Glomerular endothelial cell (primary cell): Measurements from ENCODE around the gene MRS2. TPM values are rescaled to one million over a fixed set of nuclear protein-coding genes. Genes with fewer than 3 reads are reported as not detected.

ENCODE experiments used
- DNase-seq: peaks from one replicate; pipeline ENCODE4 v3.0.0-alpha.2; 2011; ENCODE audit warnings: low read depth, low spot score; ENCODE audit errors: extremely low read depth
- total RNA-seq: library from RNA; depleted of rRNA; stranded (reverse); fragments of >200 nt; gene quantifications from 2 replicates; pipeline ENCODE4 v1.2.3, GENCODE V29; 2015

MRS2 gene
- total RNA-seq, 1 donor from 2014 or later, result 19.8 TPM

DNA sequence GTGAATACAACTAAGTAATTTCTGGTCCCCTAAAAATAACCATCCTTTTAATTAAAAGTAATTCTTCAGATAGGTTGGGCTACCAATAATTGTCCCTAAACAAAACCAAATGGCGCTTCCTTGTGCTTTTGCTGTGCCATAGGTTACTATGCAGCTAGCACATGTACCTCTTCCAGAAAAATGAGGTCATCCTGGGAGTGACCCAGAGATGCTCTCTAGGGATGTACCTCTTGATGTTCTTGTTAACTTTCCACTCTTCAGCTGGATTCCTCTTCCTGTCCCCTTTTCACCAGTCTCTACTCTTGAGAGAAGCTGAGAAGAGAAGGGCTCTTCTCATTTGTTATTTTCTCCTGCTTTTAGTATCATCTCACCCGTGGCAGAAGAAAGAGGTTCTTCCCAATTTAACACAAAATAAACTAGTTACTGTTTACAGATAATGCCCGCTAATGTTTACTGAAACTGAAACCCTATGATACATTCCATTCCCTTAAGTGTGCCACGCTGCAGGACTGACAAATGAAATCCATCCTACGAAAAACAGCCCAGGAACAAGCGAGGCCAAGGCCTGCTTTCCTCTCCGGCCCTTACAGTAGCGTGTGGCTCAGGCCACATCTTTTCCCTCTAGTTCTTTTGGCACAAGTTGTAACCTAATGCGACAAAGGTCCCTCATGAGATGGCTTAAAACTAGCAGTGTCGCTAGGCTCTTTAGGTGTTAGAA is 24.2 kb downstream of the MRS2 start:
- DNase-seq, result no peak

DNA sequence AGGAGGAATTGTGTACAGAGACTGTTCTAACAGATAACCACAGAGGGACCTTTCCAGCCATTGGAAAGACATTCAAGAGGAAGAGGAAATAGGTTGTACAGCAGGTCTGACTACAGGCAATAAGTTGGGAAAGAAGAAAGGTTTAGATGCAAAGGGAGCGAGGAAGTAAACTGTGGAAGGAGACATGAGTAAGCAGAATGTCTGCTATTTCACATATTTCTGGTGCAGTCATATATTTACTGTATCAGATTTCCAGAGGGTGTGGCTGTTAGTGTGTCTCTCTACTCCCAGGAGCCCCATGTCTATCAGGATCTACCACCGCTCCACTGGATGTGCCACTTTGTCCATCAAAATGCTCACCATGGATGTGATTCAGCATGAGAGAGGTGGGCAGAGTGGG is 25.9 kb downstream of the MRS2 start:
- DNase-seq, result no peak

DNA sequence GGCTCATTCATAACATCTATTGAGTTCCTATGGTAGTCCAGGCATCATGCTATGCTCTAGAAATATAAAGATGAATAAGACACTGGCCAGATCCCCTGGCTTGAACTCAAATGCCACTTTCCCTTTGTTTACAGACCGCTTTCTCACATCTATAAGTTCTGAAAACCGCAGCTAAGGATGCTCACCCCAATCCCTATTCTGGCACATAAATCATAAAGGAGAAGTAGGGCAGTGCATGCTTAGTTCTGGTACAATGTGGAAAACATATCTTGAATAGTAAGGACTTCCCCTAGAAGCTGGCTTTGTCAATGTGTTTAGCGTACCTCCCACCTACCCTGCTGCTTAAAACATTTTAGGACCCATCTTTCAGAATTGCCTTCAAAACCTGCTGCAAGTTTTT is 26.4 kb downstream of the MRS2 start:
- no peak for DNase-seq

DNA sequence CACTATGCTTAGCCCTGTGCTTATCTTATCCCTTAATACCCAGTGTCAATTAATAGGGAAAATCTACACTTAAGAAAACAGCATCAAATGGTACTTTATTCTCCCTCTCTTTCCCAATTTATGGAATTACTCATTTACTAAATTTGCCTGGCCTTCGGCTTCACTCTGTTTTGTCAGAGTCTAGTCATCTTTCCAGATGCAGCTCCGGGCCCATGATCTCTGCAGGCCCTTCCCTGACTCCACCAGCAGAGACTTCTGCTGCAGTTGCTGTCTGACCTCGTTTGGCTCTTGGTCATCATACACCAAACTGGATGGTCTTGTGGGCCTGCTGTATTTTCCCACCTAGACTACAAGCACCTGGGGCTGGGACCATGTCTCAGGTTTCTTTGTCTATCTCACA is 27.4 kb downstream of the MRS2 start:
- DNase-seq, result no peak

DNA sequence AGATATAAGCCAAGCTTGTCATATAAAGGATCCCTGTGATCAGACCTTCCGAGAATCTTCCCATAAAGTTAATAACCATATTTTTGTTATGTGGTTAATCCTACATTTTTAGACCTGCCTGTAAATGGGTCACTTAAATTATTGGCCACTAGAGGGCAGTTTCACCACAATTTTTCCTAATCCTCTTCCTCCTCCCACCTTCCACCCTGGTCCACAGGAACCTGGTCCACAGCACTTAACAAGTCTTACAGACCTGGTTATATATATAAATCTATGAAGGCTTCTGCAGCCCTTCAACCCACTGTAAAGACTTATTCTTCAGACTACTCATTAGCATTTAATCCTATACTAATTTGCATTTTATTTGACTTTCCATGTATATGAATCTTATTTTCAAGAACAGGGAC is 28.3 kb downstream of the MRS2 start:
- no peak for DNase-seq

DNA sequence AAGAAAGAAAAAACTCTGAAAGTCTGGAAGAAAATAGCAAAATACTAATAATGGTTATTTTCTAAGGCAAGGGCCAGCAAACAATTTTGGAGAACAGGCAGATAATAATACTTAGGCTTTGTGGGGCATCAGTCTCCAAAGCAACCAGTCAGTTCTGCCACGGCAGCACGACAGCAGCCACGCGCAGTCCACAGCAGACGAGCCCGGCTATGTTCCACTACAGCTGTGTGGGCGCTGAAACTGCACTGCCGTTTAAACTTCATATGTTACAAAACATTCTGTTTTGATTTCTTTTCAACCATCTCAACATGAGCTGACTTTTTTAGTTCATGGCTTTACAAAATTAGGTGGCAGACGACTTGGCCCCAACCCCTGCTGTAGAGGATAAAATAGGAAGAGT is 29.9 kb downstream of the MRS2 start:
- no peak for DNase-seq

DNA sequence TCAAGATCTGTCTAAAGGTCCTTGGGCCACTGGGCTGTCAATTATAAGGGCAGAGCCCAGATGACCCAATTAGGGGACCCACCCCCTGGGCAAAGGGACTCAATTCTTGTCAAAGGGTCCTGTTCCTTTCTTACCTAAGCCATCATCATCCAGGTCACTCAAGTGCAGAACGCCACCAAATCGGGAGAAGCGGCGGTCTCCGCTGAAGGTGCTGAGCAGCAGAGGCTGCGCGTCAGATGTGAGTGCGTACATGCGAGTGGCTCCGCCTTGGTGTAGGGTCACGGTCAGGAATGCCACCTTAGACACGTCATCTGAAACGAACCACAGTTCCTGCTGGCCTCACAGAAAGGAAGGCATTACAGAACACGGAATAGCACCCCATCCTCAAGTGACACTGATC is 34.2 kb downstream of the MRS2 start:
- no peak for DNase-seq

DNA sequence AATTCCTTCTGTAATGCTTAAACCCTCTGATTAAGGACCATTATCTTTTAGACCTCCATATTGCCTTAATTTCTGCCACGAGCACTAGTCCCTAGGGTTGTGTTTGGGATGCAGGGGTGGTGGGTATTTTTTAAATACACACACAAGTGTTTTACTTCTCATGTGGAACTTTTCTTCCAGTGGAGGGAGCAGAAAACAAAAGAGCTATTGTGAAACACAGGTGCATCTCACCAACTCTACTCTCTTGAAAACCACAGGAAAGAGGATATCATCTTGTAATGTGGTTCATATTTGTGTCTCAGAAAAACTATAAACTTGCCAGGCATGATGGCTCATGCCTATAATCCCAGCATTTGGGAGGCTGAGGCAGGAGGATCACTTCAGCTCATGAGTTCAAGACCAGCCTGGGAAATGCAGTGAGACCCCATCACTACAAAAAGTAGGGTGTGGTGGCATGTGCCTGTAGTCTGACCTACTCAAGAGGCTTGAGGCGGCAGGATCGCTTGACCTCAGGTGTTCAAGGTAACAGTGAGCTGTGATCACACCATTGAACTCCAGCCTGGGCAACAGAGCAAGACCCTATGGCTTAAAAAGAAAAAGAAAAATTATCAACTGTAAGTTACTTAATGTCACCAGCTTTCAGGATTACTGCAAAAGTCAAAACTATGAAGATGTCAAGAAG is 37.3 kb downstream of the MRS2 start:
- no peak for DNase-seq

DNA sequence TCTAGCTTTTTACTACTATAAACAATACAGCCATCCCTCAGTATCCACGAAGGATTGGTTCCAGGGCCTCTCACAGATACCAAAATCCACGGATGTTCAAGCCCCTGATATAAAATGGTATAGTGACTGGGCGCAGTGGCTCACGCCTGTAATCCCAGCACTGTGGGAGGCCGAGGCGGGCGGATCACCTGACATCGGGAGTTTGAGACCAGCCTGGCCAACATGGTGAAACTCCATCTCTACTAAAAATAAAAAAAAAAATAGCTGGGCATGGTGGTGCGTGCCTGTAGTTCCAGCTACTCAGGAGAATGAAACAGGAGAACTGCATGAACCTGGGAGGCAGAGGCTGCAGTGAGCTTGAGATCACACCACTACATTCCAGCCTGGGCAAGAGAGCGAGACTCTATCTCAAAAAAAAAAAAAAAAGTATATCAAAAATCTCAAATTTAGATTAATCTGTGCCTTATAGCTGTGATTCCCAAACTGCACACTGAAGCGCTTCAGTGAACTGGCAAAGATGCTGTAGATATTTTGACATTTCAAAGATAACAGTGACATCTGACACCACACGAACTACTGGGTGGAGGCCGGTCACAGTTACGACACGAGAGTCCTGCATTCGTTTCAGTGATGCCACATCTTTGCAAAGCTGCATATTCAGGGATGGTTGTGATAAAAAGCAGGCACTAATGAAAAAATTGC is 38.3 kb downstream of the MRS2 start:
- DNase-seq, result no peak

DNA sequence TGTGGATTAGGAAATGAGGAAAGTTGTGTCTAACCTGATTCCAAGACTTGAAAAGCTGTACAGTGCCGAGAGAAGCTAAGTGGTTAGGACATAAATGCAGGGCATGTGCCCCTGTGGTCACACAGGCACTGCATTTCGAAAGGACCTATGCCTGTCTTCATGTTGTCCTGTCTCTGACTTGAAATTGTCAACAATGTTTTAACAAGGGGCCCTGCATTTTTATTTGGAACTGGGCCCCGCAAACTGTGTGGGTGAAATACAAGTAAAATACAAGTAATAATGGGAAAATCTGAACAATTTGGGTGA is 38.8 kb downstream of the MRS2 start:
- no peak for DNase-seq

DNA sequence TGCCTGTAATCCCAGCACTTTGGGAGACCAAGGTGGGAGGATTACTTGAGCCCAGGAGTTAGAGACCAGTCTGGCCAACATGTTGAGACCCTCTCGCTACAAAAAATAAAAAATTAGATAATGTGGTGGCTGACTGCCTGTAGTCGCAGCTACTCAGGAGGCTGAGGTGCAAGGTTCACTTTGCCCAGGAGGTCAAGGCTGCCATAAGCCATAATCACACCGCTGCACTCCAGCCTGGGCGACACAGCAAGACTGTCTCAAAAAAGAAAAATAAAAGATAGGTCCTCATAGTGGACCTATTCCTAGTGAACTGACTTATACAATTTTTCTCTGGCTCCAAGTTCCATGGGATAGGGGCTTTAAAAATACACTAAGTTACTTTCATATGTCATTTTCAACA is 41.9 kb downstream of the MRS2 start:
- no peak for DNase-seq

DNA sequence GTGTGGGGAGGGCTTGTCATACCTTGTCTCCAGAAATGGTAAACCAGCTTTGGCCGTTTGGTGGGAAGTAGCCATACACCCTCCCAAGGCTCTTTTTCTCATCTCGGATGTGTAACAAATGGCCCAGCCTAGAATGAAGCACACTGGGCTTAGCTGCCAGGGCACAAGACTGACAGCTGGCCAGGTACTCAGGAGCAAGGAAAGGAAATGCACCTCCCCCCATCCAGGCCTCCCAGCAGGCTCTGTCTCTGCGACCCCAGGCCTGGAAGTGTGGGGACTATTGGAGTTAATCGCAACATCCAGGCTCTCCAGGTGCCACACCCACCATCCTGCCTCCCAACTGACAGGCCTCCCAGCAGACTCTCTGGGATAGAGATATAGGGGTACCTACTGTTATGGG is 43.0 kb downstream of the MRS2 start:
- no peak for DNase-seq

DNA sequence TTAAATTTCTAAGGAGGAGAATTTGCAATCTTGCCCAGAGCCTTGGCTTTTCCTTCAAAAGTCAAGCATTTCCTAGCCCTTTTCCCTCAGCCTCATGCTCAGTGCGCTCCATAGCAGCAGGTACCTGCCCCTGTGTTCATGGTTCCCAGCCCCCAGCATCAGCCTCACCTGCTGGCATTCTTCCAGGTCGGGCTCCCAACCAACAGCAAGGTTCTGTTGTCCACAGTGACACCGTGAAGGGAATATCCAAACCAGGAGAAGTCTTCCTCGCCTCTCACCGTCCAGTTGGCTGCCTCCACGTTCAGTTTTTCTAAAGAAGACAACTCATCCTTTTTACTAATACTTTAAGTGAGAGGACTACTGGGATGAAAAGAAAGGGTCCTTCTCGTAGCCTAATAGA is 43.9 kb downstream of the MRS2 start:
- DNase-seq, result no peak

DNA sequence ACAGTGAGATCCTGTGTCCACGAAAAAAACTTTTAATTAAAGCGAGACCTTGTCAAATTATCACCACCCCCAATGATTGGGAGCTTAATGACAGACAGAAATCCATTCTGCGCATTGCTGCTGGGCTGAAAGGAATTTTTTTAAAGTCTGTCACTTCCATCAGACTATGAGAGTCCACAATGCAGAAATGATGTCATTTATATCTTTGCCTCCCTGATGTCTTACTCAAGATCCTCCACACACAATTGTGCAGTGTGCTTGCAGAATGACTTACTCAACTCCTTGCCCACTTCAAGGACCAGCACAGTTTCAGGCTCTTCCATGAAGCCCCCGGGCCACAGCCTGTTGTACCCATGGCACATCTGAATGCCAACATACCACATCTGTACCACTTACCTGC is 45.7 kb downstream of the MRS2 start:
- no peak for DNase-seq

DNA sequence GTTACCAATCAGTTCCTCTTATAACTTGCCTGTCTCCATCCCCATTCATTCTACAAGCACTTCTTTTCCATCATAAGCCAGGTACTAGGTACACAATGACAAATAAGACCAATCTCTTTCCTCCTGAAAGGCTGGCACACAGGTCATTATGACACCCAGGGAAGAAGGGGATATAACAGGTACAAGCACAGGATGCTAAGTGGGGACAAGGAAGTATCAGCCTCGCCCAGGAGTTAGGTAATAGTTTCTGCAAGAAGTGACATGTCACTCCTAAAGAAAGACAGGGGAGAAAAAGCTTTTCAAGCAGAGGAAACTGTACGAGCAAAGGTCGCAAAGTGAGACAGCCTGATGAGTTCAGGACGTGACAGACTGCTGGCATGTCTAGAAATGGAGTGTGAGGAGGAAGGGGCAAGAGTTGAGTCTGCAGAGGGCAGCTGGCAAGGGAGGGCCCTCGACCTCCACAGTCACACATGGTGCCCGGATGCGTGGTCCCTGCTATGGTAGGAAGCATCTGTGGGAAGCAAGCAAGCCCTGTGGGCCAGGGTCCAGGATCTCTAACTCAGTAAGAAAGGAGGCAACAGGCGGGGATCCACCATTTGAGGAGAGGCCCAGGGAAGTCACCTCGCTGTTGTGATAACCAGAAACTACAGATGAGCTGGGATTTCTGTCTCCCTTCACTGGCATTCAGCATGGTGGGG is 46.2 kb downstream of the MRS2 start:
- DNase-seq, result no peak

DNA sequence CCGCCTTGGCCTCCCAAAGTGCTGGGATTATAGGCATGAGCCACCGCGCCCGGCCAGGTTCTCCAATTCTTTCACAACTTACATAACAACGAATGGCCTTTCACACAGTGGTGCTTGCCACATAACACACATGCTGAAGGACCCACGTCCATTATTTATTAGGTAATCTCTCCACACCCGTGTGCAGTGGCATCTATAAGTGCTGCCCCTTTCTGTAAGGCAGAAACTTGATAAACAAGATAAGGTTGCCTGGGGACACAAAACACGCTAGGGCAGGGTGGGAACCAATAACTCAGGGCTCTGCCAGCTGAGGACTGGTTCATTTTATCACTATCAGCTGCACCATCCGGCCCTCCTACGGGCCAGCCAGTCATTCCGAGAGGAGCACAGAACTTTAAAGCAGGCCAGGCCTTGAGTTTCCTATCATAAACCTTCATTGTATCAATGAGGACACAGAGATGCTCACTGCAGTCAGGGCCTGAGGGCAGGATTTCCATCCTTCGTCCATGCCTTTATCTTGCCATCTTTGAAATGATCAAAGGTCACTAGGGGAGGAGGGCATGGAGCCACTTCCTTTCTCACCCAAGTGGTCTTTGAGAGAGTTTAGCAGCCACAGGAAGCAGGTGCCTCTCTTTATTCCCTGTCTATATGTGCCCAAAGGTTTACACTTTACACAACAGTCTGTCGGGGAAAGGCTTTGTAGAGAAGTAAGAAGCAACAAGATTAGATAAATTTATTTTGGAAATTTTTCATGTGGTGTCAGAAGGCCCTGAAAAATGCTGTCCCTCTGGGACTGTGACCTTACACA is 49.0 kb downstream of the MRS2 start:
- no peak for DNase-seq

DNA sequence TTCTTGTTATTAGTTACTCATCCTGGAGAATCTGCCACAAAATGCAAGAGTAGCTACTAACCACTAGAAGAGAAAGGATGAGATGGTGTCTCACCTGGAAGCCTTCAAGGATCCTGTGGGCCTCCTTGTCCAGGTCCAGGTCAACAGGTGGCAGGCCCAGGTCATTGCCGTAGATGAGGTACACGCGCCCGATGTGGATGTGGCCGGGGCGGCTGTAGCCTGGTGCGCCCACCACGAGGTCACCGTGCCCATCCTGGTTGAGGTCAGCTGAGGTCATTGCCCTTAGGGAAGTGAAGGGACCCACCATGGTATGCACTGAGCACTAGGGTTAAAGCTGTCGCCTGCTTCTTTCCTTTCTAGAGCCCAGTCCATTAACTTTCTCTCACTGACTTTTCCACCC is 51.2 kb downstream of the MRS2 start:
- no peak for DNase-seq

DNA sequence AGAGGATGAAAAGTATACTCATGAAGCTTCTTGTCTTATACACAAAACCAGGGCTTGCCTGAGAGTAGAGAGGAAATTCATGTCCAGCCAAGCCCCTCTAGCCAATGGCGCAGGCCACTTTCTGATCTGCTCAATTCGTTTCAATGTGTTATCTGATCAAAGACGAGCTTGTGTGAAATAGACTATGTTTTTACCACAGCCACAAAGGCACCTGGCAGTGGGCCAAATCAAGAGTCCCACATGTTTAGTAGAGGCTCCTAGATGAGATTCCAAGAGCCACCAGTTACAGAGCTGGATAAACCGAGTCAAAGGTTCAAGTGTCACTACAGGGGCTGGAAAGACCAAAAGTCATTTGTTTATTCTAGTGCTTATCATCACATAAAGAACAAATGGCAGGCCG is 51.7 kb downstream of the MRS2 start:
- no peak for DNase-seq

DNA sequence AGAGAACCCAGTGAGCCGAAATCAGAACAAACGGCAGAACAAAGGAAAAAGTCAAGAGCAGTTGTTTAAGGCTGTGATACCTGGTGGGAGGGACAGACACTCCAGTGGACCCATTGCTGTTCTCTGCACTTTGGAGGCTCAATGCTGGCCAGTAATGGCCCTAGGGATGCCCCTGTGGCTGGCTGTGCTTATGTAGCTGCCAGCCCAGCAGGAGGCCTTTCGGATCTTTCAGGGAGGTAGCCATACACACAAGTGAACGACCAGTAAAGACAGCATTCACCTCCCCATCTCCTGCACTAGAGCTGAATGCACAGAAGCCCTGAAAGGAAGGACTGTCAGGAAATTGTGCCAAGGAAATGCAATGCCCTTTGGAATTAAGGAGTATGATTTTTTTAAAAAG is 52.3 kb downstream of the MRS2 start:
- DNase-seq, result no peak

DNA sequence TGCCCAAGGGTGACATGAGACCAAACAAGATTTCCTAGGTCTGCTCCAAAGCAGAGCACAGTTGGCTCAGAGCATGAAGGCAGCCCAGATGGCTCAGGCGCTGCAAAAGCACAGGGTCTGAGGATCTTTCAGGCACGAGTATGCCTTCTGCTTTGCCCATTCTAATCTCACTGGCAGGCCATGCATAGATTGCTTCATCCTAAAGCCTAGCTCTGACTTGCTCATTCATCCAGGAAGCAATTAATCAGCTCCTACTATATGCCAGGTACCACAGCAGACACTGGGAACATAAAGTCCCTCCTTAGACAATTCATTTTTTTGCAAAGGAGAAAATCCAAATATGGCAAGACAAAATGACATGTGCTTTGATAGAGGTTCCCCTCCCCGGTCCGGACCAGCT is 55.4 kb downstream of the MRS2 start:
- no peak for DNase-seq

DNA sequence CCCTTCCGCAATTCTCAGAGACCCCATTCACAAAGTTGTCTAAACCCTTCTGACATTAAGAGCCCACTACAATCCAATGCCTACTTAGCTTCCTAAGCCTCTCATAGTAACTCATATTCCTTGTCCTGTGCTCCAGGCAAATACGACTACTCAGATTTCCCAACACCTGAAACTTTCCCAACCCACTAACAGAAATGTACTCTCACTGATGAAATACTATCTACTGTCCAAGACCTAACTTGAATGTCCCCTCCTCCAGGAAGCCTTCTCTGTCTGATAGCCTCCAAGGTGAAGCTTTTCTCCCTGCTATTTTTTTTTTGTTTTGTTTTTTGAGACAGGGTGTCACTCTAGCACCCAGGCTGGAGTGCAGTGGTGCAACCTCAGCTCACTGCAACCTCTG is 56.2 kb downstream of the MRS2 start:
- DNase-seq, result no peak
